SK-N-SH treated with all-trans-retinoic acid at 6 μM for 48 hours (cell line): ENCODE results near the gene MCM8.

Source experiments
- ARNTL ChIP-seq: fragments of 450-650 bp; formaldehyde crosslinking; IDR thresholded peaks from 2 replicates; pipeline ENCODE4 v1.5.0; 2020; ENCODE audit warnings: low read depth, mild to moderate bottlenecking, moderate library complexity, borderline replicate concordance
- BACH2 ChIP-seq: fragments of 250-450 bp; sonication (Bioruptor Pico); IDR thresholded peaks from 2 replicates; pipeline ENCODE4 v1.9.0; 2021; ENCODE audit warnings: mild to moderate bottlenecking, borderline replicate concordance
- CREB5 ChIP-seq: fragments of 250-450 bp; sonication (Bioruptor Pico); IDR thresholded peaks from 2 replicates; pipeline ENCODE4 v1.5.1; 2020; ENCODE audit warnings: low read depth, mild to moderate bottlenecking, moderate library complexity
- CSRNP3 ChIP-seq: fragments of 250-450 bp; sonication (Bioruptor Pico); IDR thresholded peaks from 2 replicates; pipeline ENCODE4 v1.5.1; 2021; ENCODE audit warnings: mild to moderate bottlenecking, moderate library complexity
- GLIS3 ChIP-seq: fragments of 250-450 bp; sonication (Bioruptor Pico); IDR thresholded peaks from 2 replicates; pipeline ENCODE4 v1.5.0; 2020; ENCODE audit warnings: mild to moderate bottlenecking, moderate library complexity
- OSR1 ChIP-seq: fragments of 250-450 bp; sonication (Bioruptor Pico); IDR thresholded peaks from 2 replicates; pipeline ENCODE4 v1.8.0; 2022; ENCODE audit warnings: moderate library complexity, mild to moderate bottlenecking, inconsistent platforms
- PATZ1 ChIP-seq: fragments of 250-450 bp; sonication (Bioruptor Pico); IDR thresholded peaks from 2 replicates; pipeline ENCODE4 v1.8.0; 2020; ENCODE audit warnings: mild to moderate bottlenecking, moderate library complexity, borderline replicate concordance
- POU6F1 ChIP-seq: fragments of 250-450 bp; sonication (Bioruptor Pico); IDR thresholded peaks from 2 replicates; pipeline ENCODE4 v1.8.0; 2021; ENCODE audit warnings: low read depth, mild to moderate bottlenecking, moderate library complexity, borderline replicate concordance
- SNAI2 ChIP-seq: fragments of 250-450 bp; sonication (Bioruptor Pico); IDR thresholded peaks from 2 replicates; pipeline ENCODE4 v1.5.0; 2020; ENCODE audit warnings: mild to moderate bottlenecking, moderate library complexity
- TOX ChIP-seq: fragments of 250-450 bp; sonication (Bioruptor Pico); IDR thresholded peaks from 2 replicates; pipeline ENCODE4 v1.8.0; 2021; ENCODE audit warnings: mild to moderate bottlenecking, moderate library complexity, borderline replicate concordance
- TSHZ2 ChIP-seq: fragments of 250-450 bp; sonication (Bioruptor Pico); IDR thresholded peaks from 2 replicates; pipeline ENCODE4 v1.5.0; 2020; ENCODE audit warnings: mild to moderate bottlenecking, moderate library complexity
- ZC3H10 ChIP-seq: fragments of 250-450 bp; sonication (Bioruptor Pico); IDR thresholded peaks from 2 replicates; pipeline ENCODE4 v1.5.1; 2021; ENCODE audit warnings: mild to moderate bottlenecking, moderate library complexity
- ZFP3 ChIP-seq: fragments of 250-450 bp; sonication (Bioruptor Pico); IDR thresholded peaks from 2 replicates; pipeline ENCODE4 v1.5.0; 2020; ENCODE audit warnings: mild to moderate bottlenecking, moderate library complexity
- ZNF8 ChIP-seq: fragments of 450-650 bp; formaldehyde crosslinking; IDR thresholded peaks from 2 replicates; pipeline ENCODE4 v1.5.0; 2020; ENCODE audit warnings: mild to moderate bottlenecking, moderate library complexity

GRCh38 chr20:5973172-5973571 is 22.7 kb downstream of the MCM8 start:
- no peak for TF ChIP-seq GLIS3 (CRISPR knock-in tag)
- no peak for TF ChIP-seq ZNF8
- no peak for TF ChIP-seq BACH2
- no peak for TF ChIP-seq PATZ1
- no peak for TF ChIP-seq ARNTL (CRISPR knock-in tag)
- TF ChIP-seq TOX (CRISPR knock-in tag) = no peak
- no peak for TF ChIP-seq SNAI2 (CRISPR knock-in tag)
- TF ChIP-seq CSRNP3 (CRISPR knock-in tag) = no peak
- TF ChIP-seq CREB5 = no peak
- TF ChIP-seq OSR1 (CRISPR knock-in tag) = no peak
- TF ChIP-seq POU6F1 (CRISPR knock-in tag) = no peak
- TF ChIP-seq TSHZ2 = no peak
- TF ChIP-seq ZC3H10 (CRISPR knock-in tag) = no peak
- no peak for TF ChIP-seq ZFP3 (CRISPR knock-in tag)
